Activated effector memory CD4-positive, alpha-beta T cell treated with Interleukin-2 at 50 U/mL for 16 hours (primary cell): ENCODE results near the gene ST6GALNAC3.
"Not testable (repeated sequence)": the region's sequence is repeated elsewhere in the genome, so short reads cannot be mapped to it uniquely, and the experiment has no call there.

ENCODE experiments used
- DNase-seq: peaks from one replicate; pipeline ENCODE4 v3.0.0-alpha.2; 2020

Gene ST6GALNAC3

DNA sequence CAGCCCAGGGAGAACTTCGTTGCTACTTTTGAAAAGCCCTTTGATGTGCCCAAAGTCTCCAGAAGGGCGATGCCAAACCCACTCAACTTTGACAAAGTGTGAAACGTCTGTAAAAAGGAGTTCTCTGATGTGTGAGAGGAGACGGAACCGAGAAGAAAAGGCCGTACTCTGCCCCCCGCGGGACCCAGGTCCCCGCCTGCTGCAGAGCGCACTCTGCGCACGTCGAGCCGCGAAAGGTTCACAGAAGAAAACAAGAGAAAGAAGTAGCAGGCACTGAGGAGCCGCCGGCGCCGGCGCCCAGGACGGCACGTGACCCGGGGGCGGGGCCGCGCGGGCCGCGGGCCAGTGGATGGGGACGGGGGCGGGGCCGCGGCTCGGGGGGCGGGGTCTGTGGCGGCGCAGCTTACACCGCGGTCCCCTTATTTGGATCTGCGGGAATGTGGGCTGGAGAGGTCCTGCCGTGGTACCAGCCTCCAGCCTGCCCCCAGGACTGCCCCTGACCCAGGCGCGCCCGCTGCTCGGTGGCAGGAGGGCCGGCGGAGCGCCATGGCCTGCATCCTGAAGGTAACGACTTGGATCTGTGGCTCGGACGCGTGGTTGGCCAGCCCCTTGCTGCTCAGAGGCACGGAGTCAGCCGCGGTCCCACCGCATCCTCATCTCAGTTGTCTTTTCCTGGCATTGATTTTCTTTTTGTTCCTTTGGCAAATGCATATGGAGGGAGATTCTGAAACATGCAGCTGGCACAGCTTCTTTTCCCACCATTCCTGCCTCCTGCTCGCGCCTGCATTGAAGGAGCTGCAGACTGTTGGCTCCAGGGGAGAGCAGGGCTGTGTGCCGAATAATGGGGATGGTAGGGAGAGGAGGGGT lies at the start of gene ST6GALNAC3:
Gene ST6GALNAC3, plus strand, starts transcription at position 426 of the 867 bp plus-strand sequence.
- peak; percentile 64 for DNase-seq

DNA sequence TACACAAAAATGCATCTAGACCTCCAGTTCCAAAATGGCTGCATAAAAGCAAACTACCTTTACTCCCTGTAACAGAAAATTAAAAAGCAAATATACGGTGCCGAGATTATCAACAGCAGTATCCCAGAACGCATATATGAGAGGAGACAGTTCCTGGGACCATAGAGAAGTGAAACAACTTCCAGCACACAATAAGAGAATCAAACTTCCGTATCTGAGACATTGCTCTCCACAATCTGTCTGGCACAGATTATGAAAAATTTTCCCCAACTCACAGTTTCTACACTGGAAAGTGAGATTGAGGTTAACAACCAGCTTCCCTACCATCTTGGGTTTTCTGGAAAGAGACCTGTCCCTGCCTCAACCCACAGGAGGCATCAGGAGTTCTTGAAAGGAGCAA lies 47.2 kb upstream of the ST6GALNAC3 start:
- DNase-seq = no peak

DNA sequence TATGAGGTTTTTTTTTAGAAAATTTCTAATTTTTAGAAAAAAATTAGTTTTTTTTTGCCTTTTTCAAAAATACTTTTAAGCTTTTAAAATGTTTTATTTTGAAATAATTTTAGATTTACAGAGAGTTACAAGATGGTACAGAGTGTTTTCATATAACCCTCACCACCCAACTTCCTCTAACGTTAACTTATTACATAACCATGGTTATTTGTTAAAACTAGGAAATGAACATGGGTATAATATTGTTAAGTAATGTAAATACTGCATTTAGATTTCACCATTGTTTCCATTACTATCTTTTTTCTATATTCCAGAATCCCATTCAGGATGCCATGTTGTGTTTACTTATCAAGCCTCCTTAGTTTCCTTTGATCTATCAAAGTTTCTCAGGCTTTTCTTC lies 45.2 kb upstream of the ST6GALNAC3 start:
- no peak for DNase-seq

DNA sequence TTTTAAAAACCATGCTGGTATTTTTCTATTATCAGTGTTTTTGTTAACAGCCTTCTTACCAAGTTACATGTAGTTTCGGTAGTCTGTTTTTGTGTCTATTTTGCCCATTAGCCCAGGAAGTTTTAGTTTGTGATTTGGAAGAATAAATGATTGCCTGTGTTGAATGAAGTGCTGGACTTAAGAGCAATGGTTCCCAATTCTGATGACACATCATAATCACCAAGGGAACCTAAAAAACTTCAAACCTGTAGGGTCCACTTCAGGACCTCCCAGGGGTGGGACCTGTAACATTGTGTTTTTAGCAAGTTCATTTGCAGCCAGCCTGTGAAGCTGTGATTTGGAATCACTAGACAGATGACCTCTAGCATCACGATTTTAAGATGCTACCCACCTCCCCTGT lies 43.0 kb upstream of the ST6GALNAC3 start:
- no peak for DNase-seq

DNA sequence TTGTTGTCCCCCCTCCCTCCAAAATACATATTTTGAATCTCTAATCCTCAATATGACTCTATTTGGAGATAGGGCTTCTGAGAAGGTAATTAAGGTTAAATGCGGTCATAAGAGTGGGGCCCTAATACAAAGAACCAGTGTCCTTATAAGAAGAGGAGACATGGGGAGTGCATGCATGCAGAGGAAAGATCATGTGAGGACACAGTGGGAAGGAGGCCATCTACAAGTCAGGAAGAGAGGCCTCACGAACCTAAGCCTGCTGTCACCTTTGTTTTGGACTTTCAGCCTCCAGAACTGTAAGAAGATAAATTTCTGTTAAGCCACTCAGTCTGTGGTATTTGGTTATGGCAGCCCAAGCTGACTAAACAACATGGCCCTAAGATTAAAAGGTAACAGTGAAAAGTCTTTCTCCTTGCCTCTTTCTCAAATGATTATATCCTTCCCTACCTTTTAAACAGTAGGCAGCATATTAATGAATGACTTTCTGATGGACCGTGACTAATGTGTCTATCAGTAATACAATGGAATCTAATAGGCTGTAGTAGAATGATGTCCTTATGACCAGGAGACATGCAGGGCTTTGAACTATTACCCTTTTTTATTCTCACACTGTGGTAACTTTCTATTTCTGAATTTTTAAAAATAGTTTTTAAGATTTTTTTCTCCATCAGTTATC lies 40.6 kb upstream of the ST6GALNAC3 start:
- DNase-seq = no peak

DNA sequence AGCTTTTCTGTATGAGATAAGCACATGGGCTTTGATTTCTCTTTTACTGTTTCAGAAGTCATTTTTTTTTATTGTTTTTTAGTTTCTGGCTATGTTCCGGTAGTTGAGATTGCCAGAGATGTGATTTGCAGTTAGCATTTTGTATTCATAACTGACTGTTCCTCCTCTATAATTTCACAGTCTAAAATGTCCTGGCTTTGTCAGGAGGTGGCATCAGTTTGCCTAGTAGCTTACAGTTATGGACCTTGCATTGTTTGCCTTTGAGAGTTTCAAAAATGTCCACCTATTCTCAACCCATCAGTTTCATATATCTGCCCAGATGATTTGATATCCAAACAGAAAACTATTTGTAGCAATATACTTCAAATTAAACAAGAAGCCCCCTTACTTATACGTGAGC lies 39.5 kb upstream of the ST6GALNAC3 start:
- DNase-seq = no peak

DNA sequence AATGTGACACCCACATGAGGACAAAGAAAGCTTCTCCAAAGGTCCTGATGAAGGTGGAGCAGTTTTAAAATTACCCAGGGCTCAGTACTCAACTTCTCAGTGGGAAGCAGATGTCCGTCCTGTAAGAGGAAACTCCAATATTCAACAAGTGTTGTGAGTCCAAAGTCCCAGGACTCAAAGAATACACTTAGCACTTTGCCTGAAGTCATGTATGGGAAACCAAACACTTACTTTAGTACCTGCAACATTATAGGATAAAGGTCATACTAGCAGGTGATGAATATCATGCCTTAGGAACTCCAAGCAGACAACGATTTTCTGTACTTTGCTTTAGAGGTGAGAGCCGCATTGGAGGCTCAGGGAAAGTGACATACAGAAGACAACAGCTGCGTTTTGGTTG lies 37.2 kb upstream of the ST6GALNAC3 start:
- no peak for DNase-seq

DNA sequence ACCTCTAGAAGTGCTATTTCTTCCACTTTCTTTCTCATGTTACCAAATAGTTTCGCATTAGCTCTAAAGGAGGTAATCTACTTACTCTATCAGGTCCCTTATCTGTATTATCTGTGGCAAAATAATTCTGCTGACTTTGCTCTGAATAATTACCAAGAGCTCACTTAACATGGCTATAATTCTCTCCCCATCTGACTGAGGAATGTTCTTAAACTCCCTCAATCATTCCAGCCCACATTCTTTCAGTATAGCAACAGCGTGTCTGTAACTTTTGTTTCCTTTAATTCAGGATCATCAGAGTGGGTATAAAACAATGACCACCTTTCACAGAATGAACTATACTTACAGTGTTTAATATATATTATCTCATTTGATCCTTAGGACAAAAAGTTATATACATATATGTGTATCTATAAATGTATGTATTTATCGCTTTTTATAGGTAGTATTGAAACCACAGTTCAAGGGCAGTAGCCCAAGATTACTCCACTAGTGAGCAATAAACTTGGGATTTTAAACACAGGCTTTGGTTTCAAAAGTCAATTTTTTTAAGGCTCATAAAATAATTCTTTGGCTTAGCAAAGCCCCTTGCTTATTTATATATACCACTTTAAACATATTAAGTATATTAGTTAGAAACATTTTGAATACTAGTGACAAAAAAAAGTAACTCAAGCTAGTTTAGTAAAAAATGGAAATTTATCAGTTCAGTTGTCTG lies 36.1 kb upstream of the ST6GALNAC3 start:
- DNase-seq = no peak

DNA sequence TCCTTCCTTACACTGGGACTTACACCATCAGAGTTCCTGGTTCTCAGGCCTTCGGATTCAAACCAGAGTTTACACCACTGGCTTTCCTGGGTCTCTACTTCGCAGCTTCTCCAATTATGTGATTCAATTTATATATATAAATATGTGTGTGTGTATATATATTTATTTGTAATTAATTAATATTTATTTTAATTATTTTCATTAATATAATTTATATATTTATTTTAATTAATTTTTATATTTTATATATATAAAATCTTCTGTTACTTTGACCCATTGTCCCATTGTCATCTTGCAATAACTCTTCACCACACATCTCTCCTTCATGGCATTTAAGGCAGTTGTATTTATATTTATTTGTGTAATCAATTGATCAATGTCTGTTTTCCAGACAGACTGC lies 28.4 kb upstream of the ST6GALNAC3 start:
- DNase-seq = no peak

DNA sequence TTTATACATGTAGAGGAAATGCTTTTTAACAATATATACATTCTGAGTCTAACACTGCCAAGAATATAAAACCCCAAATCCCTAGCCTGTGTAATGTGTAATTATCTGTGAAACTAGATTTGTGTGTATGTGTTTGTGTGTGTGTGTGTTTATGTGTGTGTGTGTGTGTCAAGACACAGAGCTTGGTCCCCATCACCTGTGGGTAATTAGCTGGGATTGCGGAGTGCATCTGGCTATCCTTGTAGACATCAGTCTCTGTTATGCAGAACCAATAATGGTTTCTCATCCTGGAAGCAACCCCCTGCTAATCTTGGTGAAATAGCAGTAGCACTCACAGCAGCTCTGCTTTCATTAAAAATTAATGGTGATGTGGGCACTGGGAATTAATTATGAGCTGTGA lies 26.3 kb upstream of the ST6GALNAC3 start:
- DNase-seq = no peak

DNA sequence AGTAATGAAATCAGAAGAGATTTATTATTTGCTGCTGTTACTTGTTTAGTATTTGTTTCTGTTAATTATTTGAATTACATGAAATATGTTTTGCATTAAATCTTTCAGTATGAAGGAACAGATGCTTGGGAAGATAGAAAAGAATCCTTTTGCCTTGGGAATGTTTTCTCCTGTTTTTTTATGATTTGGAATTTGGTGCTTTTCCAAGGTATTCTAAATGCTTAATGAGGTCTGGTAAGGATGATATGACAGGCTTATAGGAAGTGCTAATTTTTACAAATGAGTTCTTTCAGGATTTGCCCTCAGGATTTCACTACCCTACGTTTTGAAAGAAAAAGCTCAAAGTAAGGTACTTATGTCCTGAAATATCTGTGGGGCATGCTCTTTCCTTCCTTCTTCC lies 25.6 kb upstream of the ST6GALNAC3 start:
- no peak for DNase-seq

DNA sequence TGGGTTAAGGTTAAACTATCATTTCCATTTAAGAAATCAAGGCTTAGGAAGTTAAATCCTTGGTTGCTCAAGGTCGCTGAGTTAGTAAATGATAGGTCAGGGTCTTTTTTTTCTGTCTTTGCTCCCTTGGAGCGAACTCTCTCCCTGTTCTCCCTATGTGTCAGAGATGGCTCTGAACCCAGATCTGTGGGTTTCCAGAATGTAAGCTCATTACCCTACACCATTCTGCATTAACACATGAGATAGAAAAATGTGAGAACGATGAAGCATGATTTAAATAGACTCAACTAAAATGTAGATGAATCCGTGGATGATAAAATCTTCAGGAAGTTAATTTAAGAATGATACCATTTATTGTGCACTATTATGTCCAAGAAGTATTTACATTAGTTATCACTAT lies 25.0 kb upstream of the ST6GALNAC3 start:
- DNase-seq = no peak

DNA sequence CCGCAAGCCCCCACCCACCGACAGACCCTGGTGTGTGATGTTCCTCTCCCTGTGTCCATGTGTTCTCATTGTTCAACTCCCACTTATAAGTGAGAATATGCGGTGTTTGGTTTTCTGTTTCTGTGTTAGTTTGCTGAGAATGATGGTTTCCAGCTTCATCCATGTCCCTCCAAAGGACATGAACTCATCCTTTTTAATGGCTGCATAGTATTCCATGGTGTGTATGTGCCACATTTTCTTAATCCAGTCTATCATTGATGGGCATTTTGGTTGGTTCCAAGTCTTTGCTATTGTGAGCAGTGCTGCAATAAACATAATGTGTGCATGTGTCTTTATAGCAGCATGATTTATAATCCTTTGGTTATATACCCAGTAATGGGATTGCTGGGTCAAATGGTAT lies 24.5 kb upstream of the ST6GALNAC3 start:
- DNase-seq = not testable (repeated sequence)

DNA sequence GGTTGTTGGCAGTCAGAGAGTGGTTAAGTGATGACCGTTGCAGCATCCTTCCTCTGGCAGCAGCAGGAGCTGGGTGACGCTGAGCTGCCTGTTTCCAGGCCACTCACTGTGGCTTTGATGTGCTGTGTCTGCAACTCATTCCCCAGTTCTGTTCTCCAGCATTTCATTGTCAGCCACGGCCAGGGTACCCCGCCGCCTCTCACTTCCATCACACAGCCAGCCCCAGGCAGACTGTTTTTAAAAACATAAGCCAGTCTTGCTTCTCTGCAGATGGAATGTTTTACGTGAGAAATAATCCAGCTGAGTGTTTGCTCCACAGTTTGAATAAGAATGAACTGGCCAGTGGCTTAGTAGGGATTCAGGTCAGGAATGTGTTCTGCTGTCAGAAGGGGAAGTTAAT lies 21.5 kb upstream of the ST6GALNAC3 start:
- no peak for DNase-seq

DNA sequence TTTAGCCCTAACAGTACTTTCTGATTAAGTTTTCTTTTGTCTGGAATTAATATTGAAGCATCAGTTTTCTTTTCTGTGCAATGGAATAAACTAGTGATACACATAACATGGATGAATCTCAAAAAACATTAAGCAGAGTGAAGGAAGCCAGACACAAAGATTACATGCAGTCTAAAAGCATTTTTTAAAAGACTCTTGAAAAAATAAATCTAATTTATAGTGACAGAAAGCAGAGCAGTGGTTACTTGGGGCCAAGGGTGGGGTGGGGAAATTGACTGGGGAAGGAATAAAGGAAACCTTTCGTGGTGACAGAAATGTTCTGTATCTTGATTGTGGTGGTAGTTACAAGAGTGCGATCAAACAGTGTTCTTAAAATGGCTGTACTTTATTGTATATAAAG lies 20.2 kb upstream of the ST6GALNAC3 start:
- no peak for DNase-seq

DNA sequence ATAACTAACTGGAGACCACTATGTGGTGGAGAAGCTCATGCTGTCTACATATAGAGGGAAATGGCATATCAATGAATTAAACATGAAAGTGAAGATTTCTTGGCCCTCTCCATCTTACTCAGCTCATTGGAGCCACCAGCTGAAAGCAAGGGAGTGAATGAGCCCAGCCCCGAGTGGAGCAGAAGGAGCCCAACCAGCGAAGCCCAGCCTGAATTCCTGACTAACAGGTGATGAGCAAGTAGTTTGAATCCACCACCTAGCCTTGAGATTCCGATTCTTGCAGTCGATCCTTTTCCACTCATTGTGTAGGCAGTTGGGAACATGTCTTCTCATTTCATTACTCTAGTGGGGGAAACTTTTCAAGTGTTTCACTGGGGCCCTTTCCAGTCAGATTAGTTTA lies 18.6 kb upstream of the ST6GALNAC3 start:
- no peak for DNase-seq

DNA sequence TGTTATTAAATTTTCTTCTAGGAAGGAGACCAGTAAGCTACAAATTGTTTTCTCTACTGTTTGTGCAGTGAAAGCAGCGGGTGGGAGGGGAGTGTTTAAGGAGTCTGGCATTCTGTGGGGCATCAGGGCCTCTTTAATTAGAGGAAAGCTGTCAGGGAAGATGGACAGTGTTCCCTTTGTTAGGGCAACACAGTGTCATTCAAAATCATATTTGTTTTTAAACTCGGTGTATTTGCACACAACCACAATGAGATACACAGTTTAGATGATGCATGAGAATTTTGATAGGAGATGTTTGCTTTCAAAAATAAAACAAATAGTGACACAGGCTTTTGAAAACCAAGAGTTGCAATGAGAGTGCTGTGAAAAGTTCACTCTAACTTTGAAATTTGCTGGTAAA lies 15.1 kb upstream of the ST6GALNAC3 start:
- no peak for DNase-seq

DNA sequence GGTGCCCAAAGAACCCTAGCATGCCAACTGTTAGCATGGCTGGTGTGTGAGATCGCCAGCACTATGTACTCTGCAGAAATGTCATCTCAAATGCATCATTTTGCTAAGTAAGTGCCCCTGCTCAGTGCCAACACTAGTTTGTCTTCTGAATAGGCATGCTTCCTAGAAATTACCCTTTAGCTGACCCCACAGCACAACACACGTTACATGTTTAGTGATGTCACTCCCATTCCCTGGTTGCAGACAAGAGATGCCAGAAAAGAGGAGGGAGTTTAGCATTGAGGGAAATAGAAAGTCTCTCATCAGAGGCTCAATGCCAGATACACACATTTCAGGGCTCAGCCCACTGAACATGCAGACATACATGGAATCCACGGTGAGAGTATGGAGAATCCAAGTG lies 9.3 kb upstream of the ST6GALNAC3 start:
- DNase-seq = no peak

DNA sequence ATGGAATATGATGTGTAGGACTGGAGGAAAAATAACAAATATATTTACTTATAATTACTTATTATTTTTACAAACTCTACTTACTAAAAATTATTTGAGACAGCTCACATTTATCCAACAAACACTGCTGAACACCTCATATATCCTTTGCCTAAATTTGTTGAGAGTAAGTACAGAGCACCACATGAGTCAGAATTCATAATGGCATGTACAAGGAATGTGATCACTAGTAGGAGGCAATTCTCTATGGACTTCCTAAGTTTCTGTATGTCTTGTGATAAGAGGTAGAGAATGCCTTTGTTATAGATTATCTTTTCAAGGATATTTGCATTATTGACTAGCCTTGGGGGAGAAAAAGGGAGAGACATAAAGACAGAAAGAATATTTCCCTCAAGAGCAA lies 8.2 kb upstream of the ST6GALNAC3 start:
- DNase-seq = no peak

DNA sequence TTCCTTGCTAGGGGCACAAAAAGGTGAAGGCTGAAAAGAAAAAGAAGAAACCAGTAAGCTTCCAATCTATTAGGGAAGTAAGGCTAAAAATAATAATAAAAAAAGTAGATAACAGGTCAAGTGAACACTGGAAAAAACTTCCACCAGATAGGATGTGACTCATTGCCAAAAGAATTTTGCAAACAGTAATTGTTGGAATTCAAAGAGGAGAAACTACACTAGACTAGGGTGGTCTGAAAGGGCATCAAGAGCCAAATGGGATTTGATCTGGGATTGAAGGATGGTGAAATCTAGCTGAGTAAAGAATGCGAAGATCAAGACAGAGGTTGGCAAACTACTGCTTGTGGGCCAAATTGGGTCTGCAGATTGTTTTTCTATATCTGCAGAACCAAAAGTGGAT lies 6.0 kb upstream of the ST6GALNAC3 start:
- no peak for DNase-seq

DNA sequence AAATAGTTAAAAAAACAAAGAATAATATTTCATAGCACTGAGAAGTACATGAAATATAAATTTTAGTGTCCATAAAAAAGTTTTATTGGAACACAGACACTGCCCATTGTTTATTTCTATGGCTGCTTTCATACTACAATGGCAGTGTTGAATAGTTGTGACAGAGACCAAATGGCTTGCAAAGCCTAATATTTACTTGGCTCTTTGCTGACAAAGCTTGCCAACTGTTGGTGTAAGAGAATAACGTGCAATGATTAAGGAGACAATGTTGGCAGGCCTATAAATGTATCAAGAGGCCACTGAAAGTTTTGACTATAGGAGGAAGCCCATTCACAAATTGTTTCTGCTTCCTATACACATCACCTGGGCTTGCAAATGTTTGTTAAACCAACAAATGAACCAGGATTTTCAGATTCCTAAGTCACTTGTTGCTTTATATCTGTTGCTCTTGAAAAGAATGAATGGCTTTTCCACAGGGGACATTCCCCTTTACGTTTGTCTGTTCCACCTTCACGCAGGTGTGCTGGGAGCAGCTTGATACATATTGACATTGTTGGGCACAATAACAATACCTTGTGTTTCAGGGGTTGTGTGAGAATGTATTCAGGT lies 5.5 kb upstream of the ST6GALNAC3 start:
- DNase-seq = no peak

DNA sequence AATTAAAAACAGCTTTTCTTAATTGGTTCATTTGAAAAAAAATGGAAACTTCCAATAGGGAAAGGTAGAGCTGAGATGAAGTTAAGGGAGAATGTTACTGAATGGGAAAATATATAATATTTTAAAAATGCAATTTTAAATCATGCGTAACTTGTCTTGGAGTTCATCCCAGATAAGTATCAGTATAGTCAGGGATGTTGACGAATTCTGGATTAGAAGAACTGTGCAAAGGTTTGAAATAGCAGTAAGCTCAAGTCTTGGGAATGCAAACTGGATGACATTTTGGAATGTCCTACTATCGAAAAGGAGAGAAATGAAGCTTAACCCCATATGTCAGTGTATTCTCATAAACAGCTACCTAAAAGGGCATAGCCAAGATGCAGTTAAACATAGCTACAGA lies 4.0 kb upstream of the ST6GALNAC3 start:
- no peak for DNase-seq

DNA sequence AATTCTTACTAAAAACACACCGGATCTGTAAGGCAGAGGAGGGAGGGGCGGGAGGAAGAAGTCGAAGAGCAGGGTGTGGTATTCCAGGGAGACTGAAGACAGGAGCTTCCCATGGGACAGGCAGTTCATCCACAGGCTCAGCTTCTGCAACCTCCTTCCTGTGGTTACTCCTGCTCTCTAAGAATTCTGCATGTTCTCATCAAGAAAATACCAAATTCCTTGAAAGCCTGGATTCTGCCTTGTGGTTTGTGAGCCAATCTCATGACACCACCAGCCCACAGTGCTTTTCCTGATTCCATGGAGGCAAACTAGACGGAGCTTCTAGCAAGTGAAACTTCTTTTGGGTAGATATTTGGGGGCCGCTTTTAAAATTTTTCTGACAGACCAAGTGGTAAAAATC lies 1.1 kb upstream of the ST6GALNAC3 start:
- no peak for DNase-seq

DNA sequence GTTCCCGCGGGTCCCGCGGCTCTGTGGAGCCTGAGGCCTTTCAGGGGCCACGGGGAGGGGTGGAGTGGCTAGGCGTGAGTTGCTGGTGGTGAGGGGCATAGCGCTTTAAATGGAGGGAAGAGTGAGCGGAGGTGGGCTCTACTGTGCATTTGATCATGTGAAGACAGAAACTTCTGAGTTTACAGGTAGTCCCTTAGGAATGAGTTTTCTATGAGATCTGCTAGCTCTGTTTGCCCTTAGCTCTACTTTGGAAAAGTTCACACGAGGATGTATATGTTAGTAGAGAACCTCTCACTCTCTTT lies 593 bp downstream of the ST6GALNAC3 start:
- no peak for DNase-seq
